ENCODE data around the gene NXPE3.
A peak's percentile ranks its signal among the peaks of the same experiment; 100 is the strongest.

Gene NXPE3

GRCh38 chr3:101824702-101825101 is 45.7 kb downstream of the NXPE3 start:
- no peak for ATAC-seq

DNA sequence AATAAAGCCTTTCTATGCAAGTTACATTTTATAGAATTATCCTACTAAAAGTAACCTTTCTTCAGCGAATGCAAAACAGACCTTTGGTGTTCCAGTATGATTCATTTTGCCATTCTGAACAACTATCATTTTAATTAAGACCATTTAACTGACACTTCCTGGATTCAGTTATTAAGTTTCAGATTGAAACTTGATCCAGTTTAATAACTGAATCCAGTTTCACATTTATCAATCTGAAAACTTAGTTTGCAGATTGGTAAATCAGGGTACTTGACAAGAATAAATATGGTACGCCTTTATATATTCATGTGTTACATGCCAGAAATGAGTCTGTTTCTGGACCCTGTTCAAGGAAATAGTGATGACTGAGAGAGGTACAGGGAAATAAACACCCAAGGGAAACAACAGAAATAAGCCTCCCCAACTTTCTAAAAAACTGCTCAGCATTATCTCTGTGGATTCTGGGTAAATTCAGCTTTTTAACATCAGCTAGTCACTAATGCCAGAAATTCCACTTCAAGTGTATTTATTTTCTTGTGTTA is 47.0 kb downstream of the NXPE3 start:
- 0 out of 3 replicates have a peak, but pooled peaks have one; percentile 6 for ATAC-seq
- peak; percentile 54; the same call in 1 of the 2 replicates for TF ChIP-seq TOX (CRISPR knock-in tag; IDR thresholded peaks at IDR 0.05; ENCODE audit: borderline replicate concordance)
- TF ChIP-seq ZNF70 (CRISPR knock-in tag; IDR thresholded peaks at IDR 0.05) = no peak
- no peak for TF ChIP-seq ARNTL (CRISPR knock-in tag; IDR thresholded peaks at IDR 0.05; ENCODE audit: borderline replicate concordance, low read depth)
- peak; percentile 78 for TF ChIP-seq ZC3H10 (CRISPR knock-in tag; IDR thresholded peaks at IDR 0.05)
- no peak for TF ChIP-seq ZNF8 (CRISPR knock-in tag; IDR thresholded peaks at IDR 0.05)

More at GRCh38 chr3:101824702-101825101, 45.7 kb downstream of the NXPE3 start:
- TF ChIP-seq ZFP30 (CRISPR knock-in tag; IDR thresholded peaks at IDR 0.05) (no peak), TCF4 (CRISPR knock-in tag; IDR thresholded peaks at IDR 0.05; ENCODE audit: borderline replicate concordance) (no peak), PPARA (CRISPR knock-in tag; IDR thresholded peaks at IDR 0.05; ENCODE audit: borderline replicate concordance) (no peak), ZC3H10 (CRISPR knock-in tag; IDR thresholded peaks at IDR 0.05) (no peak), BACH2 (CRISPR knock-in tag; IDR thresholded peaks at IDR 0.05; ENCODE audit: borderline replicate concordance) (no peak), ISL1 (CRISPR knock-in tag; IDR thresholded peaks at IDR 0.05) (no peak), POU6F1 (CRISPR knock-in tag; IDR thresholded peaks at IDR 0.05; ENCODE audit: borderline replicate concordance, low read depth) (no peak), CSDC2 (CRISPR knock-in tag; IDR thresholded peaks at IDR 0.05) (no peak), SNAI2 (CRISPR knock-in tag; IDR thresholded peaks at IDR 0.05) (no peak), TSHZ2 (CRISPR knock-in tag; IDR thresholded peaks at IDR 0.05) (no peak), ZNF8 (CRISPR knock-in tag; IDR thresholded peaks at IDR 0.05) (no peak), ZNF565 (CRISPR knock-in tag; conservative IDR thresholded peaks at IDR 0.05; ENCODE audit: low read depth) (no peak)
- TF ChIP-seq, protein P1, sequence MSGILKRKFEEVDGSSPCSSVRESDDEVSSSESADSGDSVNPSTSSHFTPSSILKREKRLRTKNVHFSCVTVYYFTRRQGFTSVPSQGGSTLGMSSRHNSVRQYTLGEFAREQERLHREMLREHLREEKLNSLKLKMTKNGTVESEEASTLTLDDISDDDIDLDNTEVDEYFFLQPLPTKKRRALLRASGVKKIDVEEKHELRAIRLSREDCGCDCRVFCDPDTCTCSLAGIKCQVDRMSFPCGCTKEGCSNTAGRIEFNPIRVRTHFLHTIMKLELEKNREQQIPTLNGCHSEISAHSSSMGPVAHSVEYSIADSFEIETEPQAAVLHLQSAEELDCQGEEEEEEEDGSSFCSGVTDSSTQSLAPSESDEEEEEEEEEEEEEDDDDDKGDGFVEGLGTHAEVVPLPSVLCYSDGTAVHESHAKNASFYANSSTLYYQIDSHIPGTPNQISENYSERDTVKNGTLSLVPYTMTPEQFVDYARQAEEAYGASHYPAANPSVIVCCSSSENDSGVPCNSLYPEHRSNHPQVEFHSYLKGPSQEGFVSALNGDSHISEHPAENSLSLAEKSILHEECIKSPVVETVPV (CRISPR knock-in tag; IDR thresholded peaks at IDR 0.05) = no peak

DNA sequence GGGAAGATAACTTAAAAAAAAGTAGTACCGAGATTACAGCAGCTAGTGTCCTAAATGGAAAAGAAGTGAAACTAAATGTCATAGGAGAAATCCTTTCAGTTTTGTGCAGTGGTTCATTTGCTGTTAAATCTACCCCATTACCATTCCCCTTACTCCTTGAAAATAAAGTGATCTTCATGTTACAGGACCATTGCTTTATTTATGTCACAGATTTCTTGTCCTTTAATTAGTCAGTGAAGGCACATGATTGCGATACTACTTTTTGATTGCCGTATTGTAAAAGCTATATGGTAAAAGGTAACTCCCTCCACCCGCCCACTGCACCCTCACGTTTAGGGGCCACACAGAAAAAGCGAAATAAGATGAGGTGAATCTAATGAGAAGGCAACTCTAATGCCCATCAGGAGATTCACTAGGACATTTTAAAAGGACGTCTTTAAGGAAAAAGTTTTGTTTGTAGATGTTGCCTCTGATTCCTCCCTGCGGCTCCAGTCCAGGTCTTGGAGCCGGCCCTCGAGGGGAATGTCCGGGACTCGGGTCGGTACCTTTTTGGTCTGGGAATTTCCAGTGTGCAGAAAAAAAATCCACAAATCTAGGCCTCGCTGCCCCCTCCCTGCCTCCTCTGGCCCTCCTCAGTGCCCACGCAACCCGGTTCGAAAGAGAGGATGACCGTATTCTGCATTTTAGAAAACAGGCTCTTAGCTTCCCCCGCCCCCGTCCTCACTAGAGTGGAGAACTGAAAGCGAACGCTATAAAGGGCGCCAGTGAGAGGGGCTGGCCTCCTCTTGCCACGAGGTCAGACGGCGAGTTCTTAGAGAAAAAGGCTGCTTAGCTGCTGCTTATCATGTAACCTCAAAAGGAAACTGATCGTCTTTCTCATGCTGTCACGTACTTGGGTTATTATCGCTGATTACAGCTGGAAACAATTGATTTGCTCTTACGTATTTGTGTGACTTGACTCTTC is 48.5 kb downstream of the NXPE3 start:
- TF ChIP-seq ISL1 (CRISPR knock-in tag; IDR thresholded peaks at IDR 0.05) (no peak), TCF4 (CRISPR knock-in tag; IDR thresholded peaks at IDR 0.05; ENCODE audit: borderline replicate concordance) (no peak), OSR1 (CRISPR knock-in tag; IDR thresholded peaks at IDR 0.05) (no peak), ESRRG (CRISPR knock-in tag; IDR thresholded peaks at IDR 0.05) (no peak), CSDC2 (CRISPR knock-in tag; IDR thresholded peaks at IDR 0.05) (no peak), ZC3H10 (CRISPR knock-in tag; IDR thresholded peaks at IDR 0.05) (no peak), RARB (CRISPR knock-in tag; IDR thresholded peaks at IDR 0.05) (no peak), GLIS3 (CRISPR knock-in tag; IDR thresholded peaks at IDR 0.05) (no peak), SNAI2 (CRISPR knock-in tag; IDR thresholded peaks at IDR 0.05) (no peak)
- TF ChIP-seq, protein P2, sequence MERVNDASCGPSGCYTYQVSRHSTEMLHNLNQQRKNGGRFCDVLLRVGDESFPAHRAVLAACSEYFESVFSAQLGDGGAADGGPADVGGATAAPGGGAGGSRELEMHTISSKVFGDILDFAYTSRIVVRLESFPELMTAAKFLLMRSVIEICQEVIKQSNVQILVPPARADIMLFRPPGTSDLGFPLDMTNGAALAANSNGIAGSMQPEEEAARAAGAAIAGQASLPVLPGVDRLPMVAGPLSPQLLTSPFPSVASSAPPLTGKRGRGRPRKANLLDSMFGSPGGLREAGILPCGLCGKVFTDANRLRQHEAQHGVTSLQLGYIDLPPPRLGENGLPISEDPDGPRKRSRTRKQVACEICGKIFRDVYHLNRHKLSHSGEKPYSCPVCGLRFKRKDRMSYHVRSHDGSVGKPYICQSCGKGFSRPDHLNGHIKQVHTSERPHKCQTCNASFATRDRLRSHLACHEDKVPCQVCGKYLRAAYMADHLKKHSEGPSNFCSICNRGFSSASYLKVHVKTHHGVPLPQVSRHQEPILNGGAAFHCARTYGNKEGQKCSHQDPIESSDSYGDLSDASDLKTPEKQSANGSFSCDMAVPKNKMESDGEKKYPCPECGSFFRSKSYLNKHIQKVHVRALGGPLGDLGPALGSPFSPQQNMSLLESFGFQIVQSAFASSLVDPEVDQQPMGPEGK (CRISPR knock-in tag; IDR thresholded peaks at IDR 0.05; ENCODE audit: borderline replicate concordance) = no peak
- TF ChIP-seq, protein P3, sequence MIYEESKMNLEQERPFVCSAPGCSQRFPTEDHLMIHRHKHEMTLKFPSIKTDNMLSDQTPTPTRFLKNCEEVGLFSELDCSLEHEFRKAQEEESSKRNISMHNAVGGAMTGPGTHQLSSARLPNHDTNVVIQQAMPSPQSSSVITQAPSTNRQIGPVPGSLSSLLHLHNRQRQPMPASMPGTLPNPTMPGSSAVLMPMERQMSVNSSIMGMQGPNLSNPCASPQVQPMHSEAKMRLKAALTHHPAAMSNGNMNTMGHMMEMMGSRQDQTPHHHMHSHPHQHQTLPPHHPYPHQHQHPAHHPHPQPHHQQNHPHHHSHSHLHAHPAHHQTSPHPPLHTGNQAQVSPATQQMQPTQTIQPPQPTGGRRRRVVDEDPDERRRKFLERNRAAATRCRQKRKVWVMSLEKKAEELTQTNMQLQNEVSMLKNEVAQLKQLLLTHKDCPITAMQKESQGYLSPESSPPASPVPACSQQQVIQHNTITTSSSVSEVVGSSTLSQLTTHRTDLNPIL (CRISPR knock-in tag; IDR thresholded peaks at IDR 0.05; ENCODE audit: low read depth) = no peak
- ATAC-seq = peak; percentile 89

Measured in SK-N-SH treated with all-trans-retinoic acid at 6 μM for 48 hours (cell line).